Activated CD8-positive, alpha-beta memory T cell treated with anti-CD3 and anti-CD28 coated beads for 36 hours (primary cell): ENCODE measurements around the gene ACIN1. TPM values are rescaled to one million over a fixed set of nuclear protein-coding genes. Genes with fewer than 3 reads are reported as not detected.

Source experiments
- total RNA-seq, 2 experiments: library from RNA; stranded (reverse); gene quantifications; one replicate each; pipeline ENCODE4 v1.2.3, GENCODE V29; 2021

The ACIN1 gene
- total RNA-seq, 2 experiments from 2014 or later = 190 to 191 TPM

Other genes with a start within 250 kb of the ACIN1 start
- 10 to 100 TPM; 28.1 to 28.5 TPM for gene LRP10, start 223.4 kb downstream of the ACIN1 start, total RNA-seq
- under 1 TPM in 1 of 2 experiments, not detected in 1; 0.11 TPM for gene REM2, start 211.9 kb downstream of the ACIN1 start, total RNA-seq
- gene RBM23, start 176.0 kb downstream of the ACIN1 start, total RNA-seq = 10 to 100 TPM; 69.7 to 72.1 TPM
- 100 to 1,000 TPM; 204 to 205 TPM for gene PRMT5, start 165.8 kb downstream of the ACIN1 start, total RNA-seq
- 10 to 100 TPM; 46.5 to 49.2 TPM for gene HAUS4, start 138.0 kb downstream of the ACIN1 start, total RNA-seq
- gene AJUBA, start 112.6 kb downstream of the ACIN1 start, total RNA-seq = 1 to 10 TPM in 1 of 2 experiments, under 1 TPM in 1; 0.96 to 1.2 TPM
- 1 to 10 TPM; 7.0 to 8.9 TPM for gene C14orf93, start 85.0 kb downstream of the ACIN1 start, total RNA-seq
- 100 to 1,000 TPM; 176 to 182 TPM for gene PSMB5, start 60.2 kb downstream of the ACIN1 start, total RNA-seq
- not detected for gene PSMB11, start 52.9 kb downstream of the ACIN1 start, total RNA-seq
- under 1 TPM; 0.53 to 0.82 TPM for gene CDH24, start 37.6 kb downstream of the ACIN1 start, total RNA-seq
- 10 to 100 TPM; 51.6 to 56.5 TPM for gene C14orf119, start 369 bp upstream of the ACIN1 start, total RNA-seq
- not detected for gene CIROP, start 9.9 kb upstream of the ACIN1 start, total RNA-seq
- under 1 TPM; 0.19 to 0.21 TPM for gene CEBPE, start 24.1 kb upstream of the ACIN1 start, total RNA-seq
- under 1 TPM; 0.40 to 0.86 TPM for gene SLC7A8, start 88.5 kb upstream of the ACIN1 start, total RNA-seq
- gene RNF212B, start 142.8 kb upstream of the ACIN1 start, total RNA-seq = not detected
- 10 to 100 TPM; 13.7 to 15.6 TPM for gene HOMEZ, start 191.0 kb upstream of the ACIN1 start, total RNA-seq
- 10 to 100 TPM; 16.2 to 18.8 TPM for gene PPP1R3E, start 207.7 kb upstream of the ACIN1 start, total RNA-seq
- under 1 TPM; 0.69 to 0.99 TPM for gene BCL2L2, start 211.7 kb upstream of the ACIN1 start, total RNA-seq
- 100 to 1,000 TPM; 294 to 299 TPM for gene PABPN1, start 226.3 kb upstream of the ACIN1 start, total RNA-seq